ENCODE measurements around the gene MYO1H. TPM values are rescaled to one million over a fixed set of nuclear protein-coding genes. Genes with fewer than 3 reads are reported as not detected.
A peak's percentile ranks its signal among the peaks of the same experiment; 100 is the strongest.
"Not testable (repeated sequence)": the region's sequence is repeated elsewhere in the genome, so short reads cannot be mapped to it uniquely, and the experiment has no call there.

Gene MYO1H
- total RNA-seq, 4 donors from 2014 or later, result 0.09 TPM; not detected in 3

DNA sequence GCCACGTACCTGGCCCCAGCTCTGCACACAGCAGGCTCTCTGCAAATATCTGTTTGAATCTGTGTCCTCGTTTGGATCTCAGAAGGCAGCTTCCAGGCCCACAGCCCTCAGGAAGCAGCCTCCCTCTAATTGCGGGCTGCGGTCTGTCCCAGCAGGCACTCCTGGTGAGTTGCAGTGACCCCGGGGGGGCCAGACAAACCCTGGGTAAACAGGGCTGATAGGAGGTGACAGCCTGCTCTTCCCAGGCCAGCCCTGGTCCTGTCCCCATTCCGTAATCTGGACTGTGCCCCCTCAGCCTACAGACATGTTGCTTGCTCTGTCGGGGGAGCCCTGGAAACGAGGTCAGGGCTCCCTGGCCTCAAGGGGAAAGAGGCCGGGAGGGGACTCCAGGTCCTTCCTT lies 40.6 kb upstream of the MYO1H start:
- no peak for DNase-seq (ENCODE audit: low spot score)
- no peak for TF ChIP-seq CTCF (IDR thresholded peaks at IDR 0.05)
- ATAC-seq (ENCODE audit: low FRiP score), result no peak

DNA sequence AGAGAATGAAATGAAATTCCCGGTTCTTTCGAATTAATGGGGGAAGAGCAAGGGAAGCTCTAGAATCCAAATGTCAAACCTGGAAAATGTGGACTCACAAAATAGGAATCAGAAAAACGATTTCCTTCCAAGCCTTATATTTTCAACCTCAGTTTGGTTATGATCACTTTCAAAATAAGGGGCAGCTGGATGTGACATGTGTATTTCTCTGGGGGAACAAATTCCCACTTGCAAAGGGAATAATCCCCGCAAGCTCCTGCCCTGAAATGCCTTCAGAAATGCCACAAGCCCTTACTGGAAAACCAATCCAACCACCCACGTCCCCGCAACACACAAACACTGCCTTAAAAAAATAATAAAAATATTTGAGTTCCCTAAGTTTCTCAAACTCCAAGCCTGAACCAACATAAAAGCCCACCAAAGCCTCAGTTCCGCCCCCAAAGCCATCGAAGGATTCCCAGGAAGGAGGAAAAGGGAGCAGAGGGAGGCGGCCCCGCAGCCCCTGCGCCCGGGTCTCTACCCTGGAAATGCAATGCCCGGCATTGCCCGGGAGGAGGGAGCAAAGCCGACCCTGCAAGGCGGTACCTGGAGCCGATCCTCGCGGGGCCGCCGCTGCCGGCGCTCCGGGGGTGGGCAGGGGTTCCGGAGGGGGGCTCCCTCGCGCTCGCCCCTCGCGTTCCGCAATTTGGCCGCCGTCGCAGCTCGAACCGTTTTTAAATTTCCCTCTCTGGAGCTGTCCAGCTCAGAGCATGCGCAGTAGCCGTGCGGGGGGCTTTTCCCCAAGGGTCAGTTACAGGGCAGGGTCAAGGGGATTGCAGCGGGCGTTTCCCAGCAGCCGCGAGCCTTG lies 38.9 kb upstream of the MYO1H start, which contains the start of gene FOXN4:
FOXN4 (minus strand) TSS at position 751 of the 847 bp plus-strand sequence. CDS start 963 bp downstream, outside the sequence.
- no peak for DNase-seq (ENCODE audit: low spot score)
- ATAC-seq (ENCODE audit: low FRiP score), result no peak
- no peak for TF ChIP-seq CTCF (IDR thresholded peaks at IDR 0.05)

GRCh38 chr12:109309381-109310246 lies 38.1 kb upstream of the MYO1H start:
- ATAC-seq (ENCODE audit: low FRiP score), result peak; percentile 58
- no peak for TF ChIP-seq CTCF (IDR thresholded peaks at IDR 0.05)

DNA sequence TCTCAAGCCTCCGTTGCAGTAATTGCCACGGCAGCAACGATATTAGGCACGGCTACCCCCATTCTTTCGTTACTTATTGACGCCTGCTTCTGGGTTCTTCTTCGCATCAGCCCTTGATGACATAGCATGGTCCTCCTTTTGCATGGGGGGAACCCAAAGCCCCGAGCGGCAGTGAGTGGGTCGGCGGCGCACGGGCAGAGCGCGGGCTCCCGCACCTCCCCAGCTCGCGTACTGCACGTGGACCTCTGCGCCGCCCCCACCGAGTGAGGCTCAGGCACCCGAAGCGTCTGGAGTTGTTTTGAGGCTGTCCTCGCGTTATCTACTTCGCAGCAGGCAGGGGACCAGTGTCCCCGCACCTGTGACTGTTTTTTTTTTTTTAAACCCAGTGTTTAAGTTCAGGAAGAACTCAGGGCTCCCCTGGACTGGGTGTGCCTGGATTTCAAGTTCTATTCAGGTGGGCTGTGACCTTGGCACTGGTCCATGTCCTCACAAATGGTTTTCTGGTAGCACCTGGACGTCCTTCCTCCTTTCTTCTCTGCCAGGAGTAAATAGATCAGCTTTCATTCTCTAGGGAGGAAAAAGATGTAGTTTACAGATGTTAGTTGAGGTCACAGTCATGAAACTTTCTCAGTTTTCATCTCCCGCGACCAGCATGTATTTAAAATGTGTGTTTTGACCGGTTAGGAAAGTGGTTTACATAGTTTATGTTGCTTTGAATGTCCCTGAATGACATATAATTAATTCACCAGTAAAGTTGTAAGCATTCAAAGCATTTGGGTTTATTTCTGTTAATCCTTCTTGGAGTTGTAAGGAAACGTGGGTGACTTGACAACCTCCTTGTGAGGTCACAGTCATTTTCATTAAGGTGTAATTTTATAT lies 37.2 kb upstream of the MYO1H start:
- ATAC-seq (ENCODE audit: low FRiP score), result no peak
- no peak for DNase-seq (ENCODE audit: low spot score)
- no peak for TF ChIP-seq CTCF (IDR thresholded peaks at IDR 0.05)

More at GRCh38 chr12:109309381-109310246, 38.1 kb upstream of the MYO1H start:
- DNase-seq (ENCODE audit: low spot score), result no peak

- not testable (repeated sequence) for ATAC-seq (ENCODE audit: low FRiP score); DNase-seq (ENCODE audit: low spot score)
Measured at GRCh38 chr12:109321294-109321693, 26.4 kb upstream of the MYO1H start.

DNA sequence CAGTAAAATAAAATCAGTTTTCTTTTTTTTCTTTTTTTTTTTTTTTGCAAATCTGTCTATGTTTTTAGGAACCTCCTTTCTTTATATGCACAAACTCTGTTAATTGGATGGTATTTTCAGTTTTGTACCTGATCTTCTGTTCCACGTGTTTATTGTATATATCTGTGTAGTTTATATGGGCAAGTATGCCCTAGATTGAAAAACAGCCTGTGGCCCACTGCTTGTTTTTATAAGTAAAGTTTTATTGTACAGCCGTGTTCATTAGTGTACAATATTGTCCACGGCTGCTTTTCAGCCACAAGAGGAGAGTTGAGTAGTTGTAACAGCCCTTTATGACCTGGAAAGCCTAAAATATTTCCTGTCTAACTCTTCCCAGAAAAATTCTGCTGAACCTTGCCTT lies 18.7 kb upstream of the MYO1H start:
- DNase-seq (ENCODE audit: low spot score), result no peak
- no peak for ATAC-seq (ENCODE audit: low FRiP score)
- no peak for TF ChIP-seq CTCF (IDR thresholded peaks at IDR 0.05)
